CD4-positive, alpha-beta T cell treated with Interleukin-4 for 4 hours (primary cell): ENCODE measurements around the gene COX5B.
"Not testable (repeated sequence)": the region's sequence is repeated elsewhere in the genome, so short reads cannot be mapped to it uniquely, and the experiment has no call there.

Experiments
- DNase-seq: peaks from one replicate; pipeline ENCODE4 v3.0.0-alpha.2; 2020

Gene COX5B

GRCh38 chr2:97675430-97676113, 29.7 kb downstream of the COX5B start:
- no peak for DNase-seq

GRCh38 chr2:97676620-97677019, 30.8 kb downstream of the COX5B start:
- DNase-seq: no peak

- DNase-seq: no peak
These were observed 31.6 kb downstream of the COX5B start for GRCh38 chr2:97677480-97677879.

GRCh38 chr2:97678298-97678697, 32.4 kb downstream of the COX5B start:
- no peak for DNase-seq

GRCh38 chr2:97687235-97687634, 41.4 kb downstream of the COX5B start:
- not testable (repeated sequence) for DNase-seq

GRCh38 chr2:97688062-97688827, 42.4 kb downstream of the COX5B start:
- DNase-seq: no peak

GRCh38 chr2:97691166-97691565, 45.3 kb downstream of the COX5B start:
- no peak for DNase-seq

- DNase-seq: no peak
These were observed 47.6 kb downstream of the COX5B start for GRCh38 chr2:97693476-97693875.

GRCh38 chr2:97695744-97696143, 49.9 kb downstream of the COX5B start:
- no peak for DNase-seq

- peak; percentile 89 for DNase-seq
These were observed 51.7 kb downstream of the COX5B start for GRCh38 chr2:97697252-97698235.
